ENCODE measurements around the gene POLR2C.
"Not testable (repeated sequence)": the region's sequence is repeated elsewhere in the genome, so short reads cannot be mapped to it uniquely, and the experiment has no call there.

The POLR2C gene

DNA sequence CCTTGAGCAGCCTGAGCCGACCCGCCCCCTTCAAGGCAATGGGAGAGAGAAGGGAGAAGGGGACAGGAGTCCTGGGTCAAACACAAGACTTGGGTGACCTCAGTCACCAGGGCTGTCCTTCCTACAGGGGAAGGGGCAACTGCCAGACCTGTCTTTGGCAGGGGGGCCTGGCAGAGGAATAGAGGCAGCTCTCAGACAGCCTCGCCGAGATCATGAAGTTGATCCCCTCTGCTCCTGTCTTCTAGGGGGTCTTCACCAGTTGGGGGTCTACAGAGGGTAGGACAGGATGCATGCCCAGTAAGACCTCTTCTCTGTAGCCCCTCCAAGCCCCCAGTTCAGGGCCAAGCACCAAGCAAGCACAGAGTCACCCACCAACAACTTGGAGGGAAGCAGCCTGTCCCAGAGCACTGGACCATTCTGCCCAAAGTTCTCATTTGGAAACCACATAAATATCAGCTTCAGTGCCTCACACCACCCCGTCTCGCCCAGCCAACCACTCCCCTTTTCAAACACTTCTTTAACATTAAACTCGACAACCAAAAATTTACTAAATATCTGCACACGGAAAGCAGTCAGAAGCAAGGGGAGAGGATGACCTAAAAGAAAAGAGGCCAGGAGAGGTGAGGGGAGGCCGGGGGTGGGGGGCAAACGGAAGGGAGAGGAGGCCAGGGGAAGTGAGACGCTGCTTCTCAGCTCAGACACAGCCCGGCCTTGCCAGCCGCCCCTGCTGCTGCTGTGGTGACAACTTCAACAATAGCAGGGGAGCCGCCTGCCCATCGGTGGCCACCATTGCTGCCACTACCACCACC, 16.1 kb downstream of the POLR2C start:
- H3K4me3 ChIP-seq (ENCODE audit: low read depth, low read length) = no peak overlapping the region

DNA sequence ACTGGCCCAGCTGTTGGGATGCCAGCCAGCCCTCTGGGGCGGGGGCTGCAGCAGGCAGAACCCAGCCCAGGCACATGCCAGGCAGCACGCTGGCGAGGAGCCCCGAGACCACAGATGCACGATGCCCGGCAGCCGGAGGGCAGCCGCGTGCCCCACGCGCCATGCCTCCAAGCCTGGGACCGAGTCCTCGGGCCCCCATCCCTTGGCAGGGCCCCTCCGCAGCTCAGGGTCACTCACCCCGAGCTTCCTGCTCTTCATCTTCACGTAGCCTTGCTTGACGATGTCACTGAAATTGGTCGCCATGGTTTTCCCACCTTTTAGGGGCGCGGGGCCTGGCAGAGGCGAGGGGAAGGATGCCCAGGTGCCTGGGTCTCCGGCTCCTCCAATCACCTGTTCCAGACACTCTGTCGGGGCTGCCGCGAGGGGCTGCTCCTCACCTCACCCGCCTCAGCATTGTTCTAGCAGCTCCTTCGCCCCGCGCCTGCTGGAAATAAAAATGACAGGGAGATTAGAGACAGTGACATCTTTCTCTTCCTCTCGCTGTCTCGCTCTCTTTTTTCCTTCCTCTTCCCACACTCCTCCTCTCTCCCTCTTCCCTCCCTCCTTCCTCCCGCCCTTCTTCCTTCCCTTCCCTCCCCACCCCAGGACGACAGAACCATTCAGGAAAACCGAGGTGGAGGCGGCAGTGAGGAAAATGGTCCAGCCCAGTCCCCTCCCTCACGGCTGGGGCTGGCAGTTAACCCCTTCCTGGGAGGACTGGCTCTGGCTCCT, 16.9 kb downstream of the POLR2C start:
- H3K4me3 ChIP-seq (ENCODE audit: low read depth, low read length) = peak overlapping the region; percentile 39

DNA sequence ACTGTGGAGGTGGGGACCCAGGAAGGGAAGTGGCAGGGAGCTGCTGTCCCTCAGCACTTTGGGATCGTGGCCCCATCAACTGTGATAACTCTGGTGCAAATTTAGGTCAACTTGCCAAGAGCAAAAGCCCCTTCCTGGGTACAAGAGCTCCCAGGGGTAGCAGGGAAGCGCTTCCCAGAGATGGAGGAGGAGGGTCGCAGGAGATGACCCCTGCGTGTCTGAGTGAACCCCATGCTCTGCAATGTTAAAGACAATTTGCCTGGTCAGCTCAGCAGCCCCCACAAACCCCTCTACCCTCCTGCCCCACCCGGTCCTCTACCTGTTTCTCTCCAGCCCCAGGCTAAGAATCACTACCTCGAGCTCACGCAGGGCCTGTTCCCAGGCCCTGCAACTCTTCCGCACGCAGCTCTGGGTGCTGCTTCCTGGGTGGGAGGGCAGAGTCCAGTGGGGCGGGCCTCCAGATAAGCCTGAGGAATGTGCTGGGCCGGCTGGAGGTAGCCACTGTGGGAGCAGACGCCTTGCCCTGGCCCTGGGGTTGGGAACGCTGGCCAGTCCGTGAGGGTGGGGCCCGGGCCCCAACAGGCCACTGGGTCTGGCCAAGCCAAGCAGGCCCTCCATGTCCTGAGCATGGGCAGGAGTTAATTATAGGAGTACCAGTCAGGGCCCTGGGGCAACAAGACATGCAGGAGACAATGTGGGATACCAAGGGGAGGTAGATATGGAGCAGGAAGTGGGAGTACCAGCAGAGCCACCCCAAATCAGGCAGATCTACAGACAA, 17.7 kb downstream of the POLR2C start:
- H3K4me3 ChIP-seq (ENCODE audit: low read depth, low read length) = peak overlapping the region; percentile 39

DNA sequence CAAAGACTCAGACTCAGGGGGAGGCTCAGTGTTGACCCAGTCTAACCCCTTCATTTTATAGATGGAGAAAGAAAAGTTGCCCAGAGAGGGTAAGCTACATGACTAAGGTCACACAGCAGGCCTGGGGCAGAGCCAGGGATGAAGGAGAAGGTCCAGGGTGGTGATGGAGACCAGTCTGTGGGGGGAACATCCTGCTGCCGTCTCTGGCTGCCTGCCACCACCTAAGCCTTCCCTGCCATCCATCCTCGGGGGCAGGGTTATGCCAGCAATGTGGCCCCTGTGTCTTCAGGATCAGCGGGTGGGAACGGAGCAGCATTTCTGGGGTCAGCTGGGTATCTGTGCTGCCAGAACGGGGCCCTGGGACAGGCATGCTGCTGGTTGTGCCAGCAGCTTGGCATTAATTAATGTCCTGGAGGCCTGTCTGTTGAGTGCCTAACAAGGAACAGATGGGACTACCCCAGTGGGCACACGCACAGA, 18.3 kb downstream of the POLR2C start:
- no peak overlapping the region for H3K4me3 ChIP-seq (ENCODE audit: low read depth, low read length)

DNA sequence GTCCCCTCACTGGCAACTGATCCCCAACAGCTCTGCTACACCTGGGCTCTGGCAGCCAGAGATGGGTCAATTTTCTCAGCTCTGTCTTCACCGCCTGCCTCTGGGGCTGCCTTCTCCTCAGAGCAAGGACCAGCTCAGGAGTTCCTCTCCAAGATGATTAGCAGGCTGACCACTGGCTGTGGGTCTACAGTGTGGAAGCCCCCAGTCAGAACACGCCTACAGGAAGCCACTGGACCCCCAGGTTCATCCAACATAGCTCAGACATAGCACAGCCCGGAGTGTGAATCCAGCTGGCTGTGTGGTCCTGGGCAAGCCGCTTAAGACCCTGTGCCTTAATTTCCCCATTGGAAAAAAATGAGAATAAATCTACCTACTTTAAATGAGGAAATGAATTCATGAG, 18.9 kb downstream of the POLR2C start:
- no peak overlapping the region for H3K4me3 ChIP-seq (ENCODE audit: low read depth, low read length)

DNA sequence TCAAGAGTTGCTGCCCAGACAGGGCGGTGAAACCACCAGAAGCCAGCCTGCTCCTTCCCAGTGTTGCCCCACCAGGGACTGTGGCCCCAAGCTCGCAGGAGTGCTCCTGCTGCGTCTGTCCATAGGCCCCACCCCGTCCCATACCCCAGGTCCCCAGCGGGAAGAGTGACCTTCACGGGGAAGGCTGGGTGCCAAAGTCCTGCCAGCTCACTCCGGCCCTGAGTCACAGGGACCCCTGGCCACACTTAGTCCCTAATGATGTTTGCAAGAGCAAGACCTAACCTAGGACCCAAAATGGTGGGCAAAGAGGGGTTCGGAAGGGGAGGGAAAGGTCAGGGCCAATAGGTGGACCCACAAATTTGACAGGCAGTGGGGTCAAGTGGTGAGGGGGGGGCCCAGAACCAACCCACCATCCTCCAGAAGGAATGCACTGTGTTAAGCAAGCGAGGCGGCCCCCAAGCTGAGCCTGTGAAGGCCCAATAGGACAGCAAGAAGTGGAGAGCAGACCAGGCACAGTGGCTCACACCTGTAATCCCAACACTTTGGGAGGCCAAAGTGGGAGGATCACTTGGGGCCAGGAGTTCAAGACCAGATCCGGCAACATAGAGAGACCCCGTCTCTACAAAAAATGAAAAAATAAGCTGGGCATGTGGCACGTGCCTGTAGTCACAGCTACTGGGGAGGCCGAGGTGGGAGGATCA, 20.5 kb downstream of the POLR2C start:
- no peak overlapping the region for H3K4me3 ChIP-seq (ENCODE audit: low read depth, low read length)

DNA sequence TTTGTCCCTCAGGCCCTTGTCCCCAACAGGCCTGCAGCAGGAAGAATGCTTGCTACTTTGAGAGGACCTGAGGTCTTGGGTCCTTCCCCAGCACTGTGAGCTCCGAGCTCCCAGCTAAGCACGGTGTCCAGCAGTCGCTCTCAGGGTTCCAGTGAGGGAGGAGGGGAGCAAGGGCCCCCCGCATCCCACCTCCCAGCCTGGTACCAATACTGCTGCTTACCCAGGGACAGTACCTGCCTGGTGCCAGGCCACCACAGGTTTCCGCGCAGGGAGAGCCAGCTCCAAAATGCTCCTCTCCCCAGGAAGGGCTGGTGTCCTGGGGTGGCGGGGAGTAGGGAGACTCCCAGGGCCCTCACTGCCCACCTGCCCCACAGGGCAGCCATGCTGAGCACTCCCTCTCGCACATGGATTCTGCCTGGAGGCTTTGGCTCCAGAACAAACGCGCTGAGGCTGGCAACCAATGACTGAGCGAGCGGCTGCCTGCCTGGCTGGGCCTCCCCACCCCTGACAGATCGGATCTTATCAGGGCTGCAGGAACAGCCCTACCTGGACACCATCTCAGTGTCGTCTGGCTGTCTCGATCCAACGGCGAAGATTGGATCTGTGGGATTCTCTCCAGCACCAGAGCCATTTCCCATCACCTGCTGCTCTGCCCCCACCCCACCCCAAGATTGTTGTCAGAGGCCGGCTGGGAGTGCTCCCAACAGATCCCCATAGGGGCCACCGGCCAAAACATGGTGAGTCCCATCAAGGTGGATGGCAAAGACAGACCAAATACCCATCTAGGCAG, 21.4 kb downstream of the POLR2C start:
- no peak overlapping the region for H3K4me3 ChIP-seq (ENCODE audit: low read depth, low read length)

DNA sequence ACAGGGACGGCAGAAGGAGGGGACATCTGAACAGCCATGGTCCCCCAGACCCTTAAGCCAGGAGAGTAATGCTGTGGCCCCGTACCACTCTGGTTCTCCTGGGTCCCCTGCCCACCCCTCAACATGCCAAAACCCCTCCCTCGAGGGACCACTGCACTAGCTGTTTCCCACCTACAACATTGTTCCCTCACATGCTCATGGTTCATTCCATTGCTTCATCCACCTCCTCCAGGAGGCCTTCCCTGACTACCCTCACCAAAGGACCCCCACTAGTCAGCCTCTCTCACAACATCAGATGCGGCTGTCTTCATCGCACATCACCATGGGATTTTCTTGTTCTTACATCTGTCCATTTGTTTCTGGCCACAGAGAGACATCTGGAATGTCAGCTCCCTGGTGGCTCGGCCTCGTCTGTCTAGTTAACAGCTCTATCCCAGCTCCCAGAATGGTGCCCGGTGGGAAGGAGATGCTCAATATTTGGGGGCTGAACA, 22.1 kb downstream of the POLR2C start:
- no peak overlapping the region for H3K4me3 ChIP-seq (ENCODE audit: low read depth, low read length)

DNA sequence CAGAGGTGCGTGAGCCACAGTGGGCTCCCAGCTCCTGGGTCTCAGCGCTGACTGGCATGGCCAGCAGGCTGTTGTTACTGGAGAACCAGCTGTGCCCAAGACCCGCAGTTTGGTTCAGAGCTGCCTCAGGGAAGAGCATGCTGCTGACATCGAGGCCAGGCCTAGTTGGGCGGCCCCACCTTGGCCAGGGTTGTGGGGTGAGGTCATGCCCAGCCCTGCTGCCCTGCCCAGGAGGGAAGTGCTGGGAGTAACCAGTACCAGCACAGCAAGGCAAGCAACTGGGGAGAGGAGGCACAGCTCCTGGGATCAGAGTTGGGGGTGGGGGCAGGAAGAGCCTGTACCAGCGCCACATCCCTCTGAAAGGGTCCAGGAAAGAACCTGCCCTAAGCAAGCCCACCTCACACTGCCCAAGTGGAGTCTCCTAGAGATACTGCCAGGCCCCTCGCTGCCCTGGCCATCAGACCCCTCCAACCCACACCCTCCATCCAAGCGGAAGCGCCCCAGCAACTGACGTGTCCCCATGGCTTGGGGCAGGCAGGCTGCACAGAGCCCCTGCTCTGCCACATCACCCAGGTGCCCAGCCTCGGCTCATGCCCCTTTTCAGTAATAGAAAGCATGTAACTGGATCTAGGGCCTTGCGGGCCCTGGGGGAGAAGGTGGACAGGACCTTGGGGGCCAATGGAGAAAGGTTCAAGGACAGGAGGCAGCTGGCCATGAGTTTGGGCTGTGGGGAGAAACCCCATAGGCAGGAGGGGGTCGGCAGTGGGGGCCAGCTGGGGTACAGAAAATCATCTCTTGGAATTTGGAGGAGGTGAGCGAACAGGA, 22.8 kb downstream of the POLR2C start:
- peak overlapping the region; percentile 62 for H3K4me3 ChIP-seq (ENCODE audit: low read depth, low read length)

DNA sequence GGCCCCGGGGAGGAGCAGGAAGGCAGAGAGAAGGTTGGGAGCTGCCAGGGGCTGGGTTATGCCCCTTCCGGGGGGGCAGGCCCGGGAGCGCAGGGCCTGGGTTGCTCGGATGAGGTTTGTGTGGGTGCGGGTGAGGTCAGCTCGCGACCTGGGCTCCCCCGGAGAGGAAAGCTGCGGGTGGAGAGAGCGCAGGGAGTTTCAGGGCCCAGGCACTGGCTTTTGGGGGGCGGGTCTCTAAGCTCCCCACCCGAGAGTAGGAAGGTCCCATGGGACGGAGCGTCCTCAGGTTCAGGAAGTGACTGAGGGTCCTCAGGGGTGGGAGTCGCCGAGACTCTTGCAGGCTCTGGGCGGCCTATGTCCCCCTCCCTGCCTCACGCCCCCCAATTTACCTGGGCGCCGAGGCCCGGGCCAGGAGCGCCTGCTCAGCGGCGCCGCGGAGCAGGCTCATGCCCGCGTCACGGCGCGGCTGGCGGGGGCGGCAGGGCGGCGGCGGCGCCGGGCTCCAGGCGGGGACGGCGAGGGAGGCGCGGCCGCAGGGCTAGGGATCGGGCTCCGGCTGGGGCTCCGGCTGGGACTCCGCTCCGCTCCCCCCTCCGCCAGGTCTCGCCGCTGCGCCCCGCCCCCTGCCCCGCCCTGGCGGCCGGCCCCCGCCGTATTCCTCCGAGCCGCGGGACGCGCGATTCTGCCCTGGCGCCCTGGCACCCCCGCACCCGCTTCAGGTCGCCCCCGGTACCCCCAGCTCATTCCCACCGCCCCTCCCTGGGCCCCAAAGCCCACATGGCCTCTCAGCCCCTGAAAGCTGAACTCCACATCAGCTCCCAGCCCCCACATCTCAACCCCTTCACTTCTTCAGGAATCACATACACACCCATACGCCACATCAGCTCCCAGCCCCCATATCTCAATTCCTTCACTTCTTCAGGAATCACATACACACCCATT, 23.7 kb downstream of the POLR2C start, which contains the start of gene DOK4:
Gene DOK4 (minus strand): TSS at position 578 of the 942 bp plus-strand sequence. CDS start 6,986 bp downstream, outside the sequence.
- peak within 1 kb of the TSS; percentile 62 for H3K4me3 ChIP-seq (ENCODE audit: low read depth, low read length)

DNA sequence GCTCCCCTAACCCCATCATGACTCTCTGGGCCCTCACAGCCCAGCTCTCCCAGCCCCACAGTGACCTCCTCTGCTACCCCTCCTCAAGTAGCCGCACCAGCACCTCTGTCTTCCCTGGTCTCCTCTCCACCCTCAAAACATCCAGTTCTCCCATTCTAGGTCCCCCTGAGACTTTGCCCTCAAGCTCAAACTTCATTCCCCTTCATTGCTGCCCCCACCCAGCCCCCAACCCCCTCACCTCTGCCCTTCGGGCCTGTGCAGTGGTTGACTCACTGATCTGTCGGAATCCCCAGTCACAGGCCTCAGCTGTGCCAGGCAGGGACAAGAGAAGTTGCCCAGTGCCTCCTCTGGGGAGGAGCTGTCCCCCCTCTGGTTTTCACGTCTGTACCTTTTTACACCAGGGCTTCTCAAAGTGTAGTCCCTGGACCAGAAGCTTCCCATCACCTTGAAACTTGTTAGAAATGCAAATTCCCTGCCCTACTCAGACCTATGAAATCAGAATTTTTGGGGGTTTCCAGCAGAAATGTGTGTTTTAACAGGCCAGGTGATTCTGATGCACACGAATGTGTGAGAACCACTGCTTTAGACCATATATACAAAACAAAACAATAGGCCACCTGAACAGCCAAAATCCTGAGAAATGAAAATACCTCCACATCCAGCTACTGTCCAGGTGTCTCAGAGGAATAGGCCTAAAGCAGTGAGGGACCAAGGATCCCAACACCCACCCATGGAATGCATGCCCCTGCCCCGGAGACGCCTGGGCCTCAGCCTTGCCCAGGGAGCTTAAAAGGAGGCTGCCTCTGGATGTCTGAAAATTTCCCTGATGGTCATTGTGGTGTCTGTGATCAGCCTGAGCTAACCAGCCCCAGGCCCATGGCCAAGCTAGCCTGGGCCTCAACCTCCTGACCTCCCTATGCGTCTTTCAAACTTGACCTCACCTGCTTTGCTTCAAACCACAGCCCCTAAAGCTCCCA, 24.7 kb downstream of the POLR2C start:
- H3K4me3 ChIP-seq (ENCODE audit: low read depth, low read length) = no peak overlapping the region

DNA sequence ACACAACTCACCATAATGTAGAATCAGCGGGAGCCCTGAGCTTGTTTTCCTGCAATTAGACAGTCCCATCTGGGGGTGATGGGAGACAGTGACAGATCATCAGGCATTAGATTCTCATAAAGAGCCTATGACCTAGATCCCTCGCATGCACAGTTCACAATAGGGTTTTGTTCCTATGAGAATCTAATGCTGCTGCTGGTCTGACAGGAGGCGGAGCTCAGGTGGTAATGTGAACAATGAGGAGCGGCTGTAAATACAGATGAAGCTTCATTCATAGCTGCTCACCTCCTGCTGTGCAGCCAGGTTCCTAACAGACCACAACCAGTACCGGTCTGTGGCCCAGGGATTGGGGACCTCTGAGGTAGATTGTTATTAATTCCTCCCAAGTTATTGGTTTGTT, 26.8 kb downstream of the POLR2C start:
- no peak overlapping the region for H3K4me3 ChIP-seq (ENCODE audit: low read depth, low read length)

DNA sequence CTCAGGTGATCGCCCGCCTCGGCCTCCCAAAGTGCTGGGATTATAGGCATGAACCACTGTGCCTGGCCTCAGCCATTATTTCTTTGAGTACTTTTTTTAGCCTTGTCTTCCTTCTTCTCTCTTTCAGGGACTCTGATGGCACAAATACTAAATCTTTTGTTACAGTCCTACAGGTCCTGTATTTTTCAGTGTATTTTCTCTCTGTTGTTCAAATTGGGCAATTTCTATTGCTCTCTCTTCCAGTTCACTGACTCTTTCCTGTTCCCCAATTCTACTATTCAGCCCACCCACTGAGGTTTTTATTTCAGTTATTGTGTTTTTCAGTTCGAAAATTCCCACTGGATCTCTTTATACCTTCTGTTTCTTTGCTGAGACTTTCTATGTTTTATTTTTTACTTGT, 31.3 kb downstream of the POLR2C start:
- H3K4me3 ChIP-seq (ENCODE audit: low read depth, low read length) = no peak overlapping the region

DNA sequence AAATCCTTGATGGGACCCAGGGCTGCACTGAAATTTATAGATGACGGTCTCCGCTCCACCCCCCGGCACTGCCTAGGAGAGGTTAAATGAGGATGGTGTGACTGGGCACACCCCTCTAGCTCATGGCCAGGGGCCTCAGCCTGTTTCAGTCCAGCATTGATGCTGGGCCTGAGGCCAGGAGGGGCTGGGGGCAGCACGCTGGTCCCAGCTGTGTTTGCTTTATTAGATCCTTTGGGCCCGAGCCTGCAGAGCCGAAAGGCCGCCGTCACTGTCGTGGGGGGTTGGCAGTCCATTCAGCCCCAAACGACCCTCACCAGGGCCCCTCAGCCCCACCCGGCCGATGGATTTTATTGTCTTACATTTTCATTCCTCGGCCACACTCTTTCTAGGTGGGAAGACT, 34.6 kb downstream of the POLR2C start:
- no peak overlapping the region for H3K4me3 ChIP-seq (ENCODE audit: low read depth, low read length)

DNA sequence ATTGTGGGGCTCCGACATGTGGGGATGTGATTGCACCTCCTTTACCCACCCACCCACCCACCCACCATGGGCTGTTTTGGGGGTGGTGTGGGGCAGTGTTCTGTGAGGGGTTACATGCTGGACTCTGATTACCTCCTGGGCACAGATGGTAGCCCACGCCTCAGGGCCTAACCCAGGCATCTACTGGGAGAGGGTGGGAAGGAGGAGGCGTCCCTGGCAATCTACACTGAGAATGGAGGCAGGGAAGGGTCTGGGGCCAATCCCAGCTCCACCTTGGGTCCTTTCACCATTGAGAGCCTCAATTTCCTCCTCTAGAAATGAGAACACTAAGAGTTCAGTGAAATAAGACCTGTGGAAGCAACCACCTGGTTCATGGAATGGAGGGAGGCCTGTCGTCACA, 35.6 kb downstream of the POLR2C start:
- H3K4me3 ChIP-seq (ENCODE audit: low read depth, low read length) = no peak overlapping the region

DNA sequence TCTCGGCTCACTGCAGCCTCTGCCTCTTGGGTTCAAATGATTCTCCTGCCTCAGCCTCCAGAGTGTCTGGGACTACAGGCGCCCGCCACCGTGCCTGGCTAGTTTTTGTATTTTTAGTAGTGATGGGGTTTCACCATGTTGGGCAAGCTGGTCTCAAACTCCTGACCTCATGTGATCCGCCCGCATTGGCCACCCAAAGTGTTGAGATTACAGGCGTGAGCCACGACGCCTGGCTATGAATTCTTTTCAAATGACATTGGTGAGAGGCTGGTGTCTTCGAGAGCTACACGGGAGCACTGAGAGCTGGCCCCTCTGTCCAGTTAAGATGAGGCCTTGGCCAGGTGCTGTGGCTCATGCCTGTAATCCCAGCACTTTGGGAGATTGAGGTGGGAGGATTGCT, 37.5 kb downstream of the POLR2C start:
- H3K4me3 ChIP-seq (ENCODE audit: low read depth, low read length) = not testable (repeated sequence)
